Naive B cell (primary cell): ENCODE results near the gene CISD3. TPM values are rescaled to one million over a fixed set of nuclear protein-coding genes. Genes with fewer than 3 reads are reported as not detected.
A peak's percentile ranks its signal among the peaks of the same experiment; 100 is the strongest.

Source experiments
- ATAC-seq, 2 donors: fragments of 150-1000 bp; cut with Tn5 transposase; 2 replicates each; pipeline ENCODE4 v1.10.0; 2021; ENCODE audit warnings: low read depth in 2 of 2, mild to moderate bottlenecking in 2 of 2, moderate library complexity in 2 of 2
- DNase-seq: peaks from one replicate; pipeline ENCODE4 v3.0.0; 2022
- H3K27ac Mint-ChIP-seq, 6 donors: one replicate each; pipeline ENCODE4 v1.8.0; 2020 to 2022; ENCODE audit warnings: mild to moderate bottlenecking in 6 of 6, mixed read lengths in 6 of 6, moderate library complexity in 5 of 6, inconsistent platforms in 2 of 6
- H3K27me3 Mint-ChIP-seq, 3 donors: one replicate each; pipeline ENCODE4 v1.8.0; 2021 to 2022; ENCODE audit warnings: mixed read lengths in 3 of 3, mild to moderate bottlenecking in 1 of 3
- H3K36me3 Mint-ChIP-seq, 2 donors: one replicate each; pipeline ENCODE4 v1.8.0; 2020 to 2022; ENCODE audit warnings: mixed read lengths in 2 of 2, inconsistent platforms in 1 of 2, mild to moderate bottlenecking in 1 of 2
- H3K4me1 Mint-ChIP-seq, 3 donors: one replicate each; pipeline ENCODE4 v1.8.0; 2020 to 2022; ENCODE audit warnings: mixed read lengths in 3 of 3, inconsistent platforms in 1 of 3, mild to moderate bottlenecking in 1 of 3, moderate library complexity in 1 of 3
- H3K4me3 Mint-ChIP-seq, 8 donors: one replicate each; pipeline ENCODE4 v1.8.0; 2020 to 2022; ENCODE audit warnings: mild to moderate bottlenecking in 8 of 8, mixed read lengths in 8 of 8, moderate library complexity in 8 of 8, inconsistent platforms in 2 of 8
- H3K9me3 Mint-ChIP-seq, 7 donors: one replicate each; pipeline ENCODE4 v1.8.0; 2020 to 2022; ENCODE audit warnings: mixed read lengths in 7 of 7, mild to moderate bottlenecking in 5 of 7, inconsistent platforms in 2 of 7, moderate library complexity in 1 of 7
- polyA plus RNA-seq, 6 donors: library from polyadenylated mRNA; unstranded; fragments of 300-500 nt; fragmentation: Illumina TruSeq; gene quantifications; one replicate each; pipeline ENCODE4 v1.2.3, GENCODE V29; 2021; ENCODE audit warnings: low read depth in 6 of 6

The CISD3 gene
- polyA plus RNA-seq, 6 donors from 2014 or later: 19.1 to 31.5 (median 21.2) TPM

- Mint-ChIP-seq H3K4me3 (peak overlapping the region; percentile 86 to 99 (median 97)), H3K9me3 (no peaks in the 10 kb centered on the region), H3K27ac (peak overlapping the region; percentile 97 to 98 (median 97)), H3K36me3 (no peaks in the 10 kb centered on the region), H3K4me1 (peaks cover 50 to 61% (median 58%) of the 10 kb centered on the region in 3 donors), H3K27me3 (no peaks in the 10 kb centered on the region)
- no peak for ATAC-seq
- no peak for DNase-seq
These were observed 27.0 kb upstream of the CISD3 start for GRCh38 chr17:38702916-38703741.

GRCh38 chr17:38703742-38704605 is 26.2 kb upstream of the CISD3 start:
- Mint-ChIP-seq H3K9me3 (no peaks in the 10 kb centered on the region), H3K4me1 (peaks cover 51 to 65% (median 61%) of the 10 kb centered on the region in 3 donors), H3K36me3 (no peaks in the 10 kb centered on the region), H3K27me3 (no peaks in the 10 kb centered on the region), H3K4me3 (peak overlapping the region; percentile 86 to 99 (median 97)), H3K27ac (peak overlapping the region; percentile 72 to 98 (median 97))
- DNase-seq: peak; percentile 48
- no peak for ATAC-seq

- Mint-ChIP-seq H3K9me3 (no peaks in the 10 kb centered on the region), H3K4me3 (peak within 1 kb of the TSS; percentile 86 to 99 (median 97)), H3K36me3 (peaks cover 0 to 8% of the 10 kb centered on the region in 2 donors), H3K27me3 (no peaks in the 10 kb centered on the region), H3K27ac (peak within 1 kb of the TSS; percentile 72 to 98 (median 97)), H3K4me1 (peaks cover 53 to 70% (median 67%) of the 10 kb centered on the region in 3 donors)
- DNase-seq: peak; percentile 82
- ATAC-seq: peak; percentile 32 to 38
These were observed 25.3 kb upstream of the CISD3 start, which contains the start of gene MLLT6 for GRCh38 chr17:38704606-38705522. Gene MLLT6, plus strand, starts transcription at chr17:38705273. Its CDS starts 360 bp downstream, at chr17:38705633.

GRCh38 chr17:38705523-38705802 is 24.7 kb upstream of the CISD3 start:
- Mint-ChIP-seq H3K27ac (peak overlapping the region in 1 of 6 donors; percentile 97), H3K36me3 (peaks cover 0 to 14% of the 10 kb centered on the region in 2 donors), H3K27me3 (no peaks in the 10 kb centered on the region), H3K9me3 (no peaks in the 10 kb centered on the region), H3K4me1 (peaks cover 53 to 71% (median 69%) of the 10 kb centered on the region in 3 donors), H3K4me3 (peak overlapping the region; percentile 66 to 98 (median 90))
- ATAC-seq (no peak), DNase-seq (no peak)

GRCh38 chr17:38705803-38706504 is 24.2 kb upstream of the CISD3 start:
- no peaks in the 10 kb centered on the region for H3K27me3 Mint-ChIP-seq
- DNase-seq (no peak), ATAC-seq (no peak)
- H3K4me3 Mint-ChIP-seq: peak overlapping the region; percentile 86 to 98 (median 95)
- H3K36me3 Mint-ChIP-seq: peaks cover 0 to 16% of the 10 kb centered on the region in 2 donors
- peak overlapping the region; percentile 46 to 97 (median 94) for H3K27ac Mint-ChIP-seq
- no peaks in the 10 kb centered on the region for H3K9me3 Mint-ChIP-seq
- H3K4me1 Mint-ChIP-seq: peaks cover 58 to 76% (median 69%) of the 10 kb centered on the region in 3 donors

- peak overlapping the region; percentile 86 to 98 (median 95) for H3K4me3 Mint-ChIP-seq
- DNase-seq (peak; percentile 29), ATAC-seq (no peak)
- peaks cover 59 to 75% (median 65%) of the 10 kb centered on the region in 3 donors for H3K4me1 Mint-ChIP-seq
- no peaks in the 10 kb centered on the region for H3K27me3 Mint-ChIP-seq
- peak overlapping the region; percentile 67 to 97 (median 92) for H3K27ac Mint-ChIP-seq
- H3K9me3 Mint-ChIP-seq: no peaks in the 10 kb centered on the region
- peaks cover 0 to 16% of the 10 kb centered on the region in 2 donors for H3K36me3 Mint-ChIP-seq
These were observed 23.5 kb upstream of the CISD3 start for GRCh38 chr17:38706505-38707216.

- no peak for DNase-seq
- no peak for ATAC-seq
- peaks cover 57 to 73% (median 63%) of the 10 kb centered on the region in 3 donors for H3K4me1 Mint-ChIP-seq
- H3K4me3 Mint-ChIP-seq: peak overlapping the region in 6 of 8 donors; percentile 48 to 98 (median 72)
- peak overlapping the region in 4 of 6 donors; percentile 24 to 59 (median 58) for H3K27ac Mint-ChIP-seq
- no peaks in the 10 kb centered on the region for H3K9me3 Mint-ChIP-seq
- no peaks in the 10 kb centered on the region for H3K27me3 Mint-ChIP-seq
- peaks cover 0 to 16% of the 10 kb centered on the region in 2 donors for H3K36me3 Mint-ChIP-seq
These were observed 22.3 kb upstream of the CISD3 start for GRCh38 chr17:38707678-38708351.

GRCh38 chr17:38709104-38709820 is 20.9 kb upstream of the CISD3 start:
- H3K27me3 Mint-ChIP-seq: no peaks in the 10 kb centered on the region
- H3K36me3 Mint-ChIP-seq: peaks cover 0 to 16% of the 10 kb centered on the region in 2 donors
- H3K27ac Mint-ChIP-seq: peak overlapping the region in 3 of 6 donors; percentile 13 to 81 (median 49)
- H3K4me3 Mint-ChIP-seq: peak overlapping the region in 2 of 8 donors; percentile 14 to 56
- H3K4me1 Mint-ChIP-seq: peaks cover 52 to 64% (median 57%) of the 10 kb centered on the region in 3 donors
- no peak for DNase-seq
- ATAC-seq: no peak
- no peaks in the 10 kb centered on the region for H3K9me3 Mint-ChIP-seq

- peaks cover 0 to 16% of the 10 kb centered on the region in 2 donors for H3K36me3 Mint-ChIP-seq
- no peak for DNase-seq
- no peaks in the 10 kb centered on the region for H3K27me3 Mint-ChIP-seq
- H3K4me3 Mint-ChIP-seq: peak overlapping the region in 1 of 8 donors; percentile 56
- ATAC-seq: no peak
- H3K4me1 Mint-ChIP-seq: peaks cover 53 to 63% (median 59%) of the 10 kb centered on the region in 3 donors
- peak overlapping the region in 1 of 6 donors; percentile 49 for H3K27ac Mint-ChIP-seq
- no peaks in the 10 kb centered on the region for H3K9me3 Mint-ChIP-seq
These were observed 20.1 kb upstream of the CISD3 start for GRCh38 chr17:38709864-38710603.

GRCh38 chr17:38710604-38710962 is 19.6 kb upstream of the CISD3 start:
- Mint-ChIP-seq H3K4me1 (peaks cover 57 to 68% (median 64%) of the 10 kb centered on the region in 3 donors), H3K4me3 (peak overlapping the region in 2 of 8 donors; percentile 23 to 35), H3K27me3 (no peaks in the 10 kb centered on the region), H3K36me3 (peaks cover 0 to 18% of the 10 kb centered on the region in 2 donors), H3K9me3 (no peaks in the 10 kb centered on the region), H3K27ac (peak overlapping the region in 2 of 6 donors; percentile 10 to 15)
- DNase-seq: no peak
- ATAC-seq: no peak
